HepG2 (cell line): ENCODE data around the gene ZSWIM6. TPM values are rescaled to one million over a fixed set of nuclear protein-coding genes. Genes with fewer than 3 reads are reported as not detected.

ENCODE experiments used
- ATAC-seq: fragments of 200-7000 bp; cut with Tn5 transposase; 3 replicates; pipeline ENCODE4 v1.9.1; 2020; ENCODE audit warnings: mild to moderate bottlenecking, moderate library complexity
- BruUV-seq: library from RNA; stranded (reverse); fragments of 400-500 nt; replicated peaks from 2 replicates; lab custom pipeline; 2021; lab: Mats Ljungman, UMichigan
- CTCF ChIA-PET: fragments of 300-600 bp; formaldehyde crosslinking; extraction: SDS; loops from one replicate; lab custom pipeline; 2021; ENCODE audit warnings: low total read pairs, inconsistent platforms, low intra/inter-chr PET ratio; lab: Yijun Ruan, JAX
- POLR2A ChIA-PET: fragments of 350-600 bp; sonication (Branson Sonifier 250); formaldehyde crosslinking; loops from one replicate; lab custom pipeline; 2020; ENCODE audit warnings: antibody characterized with exemption, inconsistent platforms; lab: Yijun Ruan, JAX
- DNase-seq: peaks from one replicate; pipeline ENCODE4 v3.0.0-alpha.2; 2015; ENCODE audit warnings: low spot score
- FAIRE-seq: peaks from 3 replicates; lab custom pipeline; 2011; peaks lifted over from hg19 to GRCh38; lab: Jason Lieb, UNC
- H2AFZ ChIP-seq: one replicate; pipeline ENCODE4 v1.6.1; 2011; ENCODE audit warnings: low read length, inconsistent platforms
- H3K27ac ChIP-seq: fragments of 300-600 bp; 3 replicates; pipeline ENCODE4 v1.8.0; 2011; ENCODE audit warnings: mixed run types, mild to moderate bottlenecking, mixed read lengths, low read length, inconsistent platforms; ENCODE audit not compliant: insufficient read depth; ENCODE audit errors: extremely low read length
- H3K27me3 ChIP-seq, 2 experiments: fragments of 200-600 bp in 1 of 2; 2 replicates in 1 of 2; 3 replicates in 1 of 2; pipeline versions ENCODE4 v1.6.0 to v1.8.0; 2011; ENCODE audit warnings: low read length in 2 of 2, mild to moderate bottlenecking in 2 of 2, moderate library complexity in 2 of 2, inconsistent platforms in 1 of 2; ENCODE audit not compliant: insufficient read depth in 2 of 2, control insufficient read depth in 1 of 2
- H3K36me3 ChIP-seq, 2 experiments: fragments of 200-600 bp in 1 of 2; replicated peaks in 1 of 2; 2 replicates in 1 of 2; 3 replicates in 1 of 2; pipeline versions ENCODE4 v1.5.1 to v1.8.0; 2011; ENCODE audit warnings: low read length in 2 of 2, inconsistent platforms in 1 of 2; ENCODE audit not compliant: insufficient read depth in 2 of 2, control insufficient read depth in 1 of 2
- H3K4me1 ChIP-seq: 2 replicates; pipeline ENCODE4 v1.5.1; 2012; ENCODE audit warnings: low read length, inconsistent platforms; ENCODE audit not compliant: insufficient read depth
- H3K4me2 ChIP-seq: 2 replicates; pipeline ENCODE4 v1.6.0; 2011; ENCODE audit warnings: low read depth, low read length, inconsistent platforms
- H3K4me3 ChIP-seq, 3 experiments: fragments of 200-600 bp in 1 of 3; sonication (generic), shearing (Covaris generic) in 1 of 3; replicated peaks in 1 of 3; 2 replicates each; pipeline ENCODE4 v1.5.1; 2011 to 2016; ENCODE audit warnings: low read length in 3 of 3, inconsistent platforms in 2 of 3, low read depth in 2 of 3, mild to moderate bottlenecking in 2 of 3, control low read depth in 1 of 3, mixed read lengths in 1 of 3; ENCODE audit not compliant: insufficient read depth in 1 of 3
- H3K79me2 ChIP-seq: one replicate; pipeline ENCODE4 v1.6.1; 2011; ENCODE audit warnings: low read length, inconsistent platforms; ENCODE audit not compliant: insufficient read depth
- H3K9ac ChIP-seq: 2 replicates; pipeline ENCODE4 v1.6.0; 2011; ENCODE audit warnings: mild to moderate bottlenecking, low read depth, low read length, inconsistent platforms; ENCODE audit not compliant: insufficient read depth
- H3K9me3 ChIP-seq: 2 replicates; pipeline ENCODE4 v1.5.1; 2012; ENCODE audit warnings: mild to moderate bottlenecking, low read length
- H4K20me1 ChIP-seq: 2 replicates; pipeline ENCODE4 v1.6.0; 2011; ENCODE audit warnings: inconsistent platforms, mild to moderate bottlenecking, low read length, moderate library complexity; ENCODE audit not compliant: insufficient read depth
- BRCA1 ChIP-seq: sonication (generic); formaldehyde crosslinking; IDR thresholded peaks from 2 replicates; pipeline ENCODE4 v1.4.0; 2020; ENCODE audit warnings: missing genetic modification reagents
- HINFP ChIP-seq: sonication (generic); formaldehyde crosslinking; IDR thresholded peaks from 2 replicates; pipeline ENCODE4 v1.4.0; 2020; ENCODE audit warnings: low read depth, mild to moderate bottlenecking, missing genetic modification reagents
- MED8 ChIP-seq: sonication (generic); formaldehyde crosslinking; IDR thresholded peaks from 2 replicates; pipeline ENCODE4 v1.8.1; 2023; ENCODE audit warnings: mild to moderate bottlenecking, missing genetic modification reagents; ENCODE audit not compliant: insufficient replicate concordance
- MEIS2 ChIP-seq: sonication (generic); formaldehyde crosslinking; IDR thresholded peaks from 2 replicates; pipeline ENCODE4 v1.9.0; 2021; ENCODE audit warnings: mild to moderate bottlenecking, missing genetic modification reagents
- MTA3 ChIP-seq: sonication (generic); formaldehyde crosslinking; IDR thresholded peaks from 2 replicates; pipeline ENCODE4 v1.4.0; 2020; ENCODE audit warnings: missing genetic modification reagents
- MXI1 ChIP-seq: IDR thresholded peaks from 3 replicates; pipeline ENCODE4 v1.6.1; 2012; ENCODE audit warnings: low read depth, low read length, inconsistent platforms, borderline replicate concordance
- PAXIP1 ChIP-seq: sonication (generic); formaldehyde crosslinking; conservative IDR thresholded peaks from 2 replicates; pipeline ENCODE4 v1.4.0; 2020; ENCODE audit warnings: mild to moderate bottlenecking, missing genetic modification reagents, moderate library complexity
- RXRA ChIP-seq: sonication (generic); formaldehyde crosslinking; IDR thresholded peaks from 2 replicates; pipeline ENCODE4 v1.5.1; 2020; ENCODE audit warnings: missing genetic modification reagents
- SCMH1 ChIP-seq: sonication (generic); formaldehyde crosslinking; IDR thresholded peaks from 2 replicates; pipeline ENCODE4 v1.9.0; 2021; ENCODE audit warnings: missing genetic modification reagents, mild to moderate bottlenecking, borderline replicate concordance
- THAP9 ChIP-seq: sonication (generic); formaldehyde crosslinking; IDR thresholded peaks from 2 replicates; pipeline ENCODE4; 2020; ENCODE audit warnings: missing genetic modification reagents, mild to moderate bottlenecking, borderline replicate concordance
- TIGD3 ChIP-seq: sonication (generic); formaldehyde crosslinking; IDR thresholded peaks from 2 replicates; pipeline ENCODE4 v1.5.1; 2020; ENCODE audit warnings: mild to moderate bottlenecking, missing genetic modification reagents, borderline replicate concordance
- ZFAT ChIP-seq: sonication (generic); formaldehyde crosslinking; conservative IDR thresholded peaks from 2 replicates; pipeline ENCODE4 v1.8.1; 2023; ENCODE audit warnings: missing genetic modification reagents, inconsistent platforms
- ZNF274 ChIP-seq: sonication (generic); formaldehyde crosslinking; IDR thresholded peaks from 2 replicates; pipeline ENCODE4 v1.5.1; 2020; ENCODE audit warnings: mild to moderate bottlenecking, missing genetic modification reagents
- ZNF296 ChIP-seq: sonication (generic); formaldehyde crosslinking; conservative IDR thresholded peaks from 2 replicates; pipeline ENCODE4 v1.5.0; 2020; ENCODE audit warnings: mild to moderate bottlenecking, missing genetic modification reagents
- ZNF501 ChIP-seq: sonication (generic); formaldehyde crosslinking; IDR thresholded peaks from 2 replicates; pipeline ENCODE4 v1.5.1; 2020; ENCODE audit warnings: mild to moderate bottlenecking, moderate library complexity, missing genetic modification reagents
- ZNF562 ChIP-seq: sonication (generic); formaldehyde crosslinking; IDR thresholded peaks from 2 replicates; pipeline ENCODE4 v1.8.0; 2022; ENCODE audit warnings: missing genetic modification reagents, borderline replicate concordance
- ZNF773 ChIP-seq: sonication (generic); formaldehyde crosslinking; IDR thresholded peaks from 2 replicates; pipeline ENCODE4 v1.4.0; 2020; ENCODE audit warnings: missing genetic modification reagents, borderline replicate concordance
- WGBS: methylation state at CpG from one replicate; pipeline ENCODE4 v1.1.6; 2017; ENCODE audit warnings: low lambda C conversion rate; 5-methylcytosine and 5-hydroxymethylcytosine counted together
- in situ Hi-C: cut with HindIII; loops from 2 replicates; pipeline ENCODE4 v1.10.0; 2017; ENCODE audit warnings: low pct_unique_long_range_greater_than_20kb; ENCODE audit not compliant: extremely low pct_ligation_motif_present
- intact Hi-C: fragments of 100-400 bp; cut with micrococcal nuclease; formaldehyde crosslinking; loops from one replicate; pipeline ENCODE4 v1.10.0; 2022; ENCODE audit not compliant: unreplicated experiment
- polyA plus RNA-seq, 8 experiments: library from polyadenylated mRNA; depleted of rRNA in 3 of 8; stranded (reverse) in 7 of 8; unstranded in 1 of 8; fragments of >200 nt; fragmentation: Illumina TruSeq in 4 of 8; extraction: Trizol in 4 of 8; gene quantifications; 2 replicates each; pipeline versions ENCODE4 v1.2.1 to v1.2.3, GENCODE V29; 2011 to 2016; ENCODE audit warnings: low read depth in 4 of 8, missing spikeins in 1 of 8, mixed read lengths in 1 of 8; ENCODE audit not compliant: insufficient read depth in 1 of 8
- total RNA-seq, 5 experiments: library from RNA; depleted of rRNA; stranded (reverse); fragments of >200 nt; fragmentation: Illumina TruSeq; extraction: Trizol; gene quantifications; 2 replicates each; pipeline ENCODE4 v1.2.3, GENCODE V29; 2016; ENCODE audit warnings: low read depth in 1 of 5

ZSWIM6 gene
- total and polyA plus RNA-seq, 2 of the 13 experiments (the other 11 are each of a cell fraction or from before 2014, with no cell fraction given) = 0.82 to 1.9 TPM

GRCh38 chr5:61419106-61419505, 87.0 kb downstream of the ZSWIM6 start:
- H3K36me3 ChIP-seq = no peaks in the 10 kb centered on the region
- in situ Hi-C loops (no loop called here), intact Hi-C loops (no loop called here)
- no TSS peak for BruUV-seq
- DNase-seq (no peak), FAIRE-seq (no peak), ATAC-seq (no peak)
- 77% methylated on average over 2 of the region's 2 CpGs for WGBS
- no peaks in the 10 kb centered on the region for H3K9me3 ChIP-seq
- H4K20me1 ChIP-seq = no peaks in the 10 kb centered on the region
- H3K79me2 ChIP-seq = no peaks in the 10 kb centered on the region
- H3K4me1 ChIP-seq = no peaks in the 10 kb centered on the region
- H3K27ac ChIP-seq = no peak overlapping the region
- H3K9ac ChIP-seq = no peak overlapping the region
- no peak overlapping the region for H2AFZ ChIP-seq
- no peaks in the 10 kb centered on the region for H3K27me3 ChIP-seq
- CTCF ChIA-PET = no interaction called here
- no peak overlapping the region for H3K4me3 ChIP-seq
- no peak overlapping the region for H3K4me2 ChIP-seq
- POLR2A ChIA-PET = no interaction called here
- TF ChIP-seq THAP9 (CRISPR knock-in tag) = no peak
- no peak for TF ChIP-seq ZNF296 (CRISPR knock-in tag)
- no peak for TF ChIP-seq RXRA (CRISPR knock-in tag)
- no peak for TF ChIP-seq SCMH1 (CRISPR knock-in tag)
- no peak for TF ChIP-seq MTA3 (CRISPR knock-in tag)
- no peak for TF ChIP-seq BRCA1 (CRISPR knock-in tag)
- no peak for TF ChIP-seq HINFP (CRISPR knock-in tag)
- TF ChIP-seq MXI1 = no peak
- no peak for TF ChIP-seq ZNF501 (CRISPR knock-in tag)
- TF ChIP-seq ZFAT = no peak
- TF ChIP-seq MED8 (CRISPR knock-in tag) = no peak
- TF ChIP-seq PAXIP1 = no peak
- TF ChIP-seq ZNF274 (CRISPR knock-in tag) = no peak
- TF ChIP-seq TIGD3 (CRISPR knock-in tag) = no peak
- TF ChIP-seq MEIS2 (CRISPR knock-in tag) = no peak
- TF ChIP-seq ZNF562 (CRISPR knock-in tag) = no peak
- no peak for TF ChIP-seq ZNF773 (CRISPR knock-in tag)
